IMR-90 (cell line): ENCODE results near the gene ODAD3. TPM values are rescaled to one million over a fixed set of nuclear protein-coding genes. Genes with fewer than 3 reads are reported as not detected.

Source experiments
- ATAC-seq: fragments of 200-7000 bp; cut with Tn5 transposase; 2 replicates; pipeline ENCODE4 v1.9.1; 2020; ENCODE audit warnings: low read depth, mild to moderate bottlenecking, moderate library complexity
- BruUV-seq: library from RNA; stranded (reverse); fragments of 400-500 nt; replicated peaks from 2 replicates; lab custom pipeline; 2021; lab: Mats Ljungman, UMichigan
- CTCF ChIA-PET: fragments of 300-600 bp; formaldehyde crosslinking; extraction: SDS; loops from one replicate; lab custom pipeline; 2021; ENCODE audit warnings: antibody characterized with exemption; lab: Yijun Ruan, JAX
- POLR2A ChIA-PET: fragments of 300-600 bp; sonication (Branson Sonifier 250); formaldehyde crosslinking; loops from one replicate; lab custom pipeline; 2022; ENCODE audit warnings: antibody characterized with exemption; ENCODE audit not compliant: unreplicated experiment; lab: Charles Lee
- DNase-seq: peaks from one replicate; pipeline ENCODE4 v3.0.0; 2013
- H2AFZ ChIP-seq: replicated peaks from 2 replicates; pipeline ENCODE3; 2013; ENCODE audit warnings: low read length, mild to moderate bottlenecking; ENCODE audit not compliant: poor library complexity
- H2AK5ac ChIP-seq: 2 replicates; pipeline ENCODE4 v1.6.1; 2013; ENCODE audit warnings: low read depth, low read length, inconsistent platforms
- H2AK9ac ChIP-seq: replicated peaks from 2 replicates; pipeline ENCODE3; 2013; ENCODE audit warnings: mild to moderate bottlenecking, low read depth, low read length, moderate library complexity; ENCODE audit not compliant: poor library complexity
- H2BK120ac ChIP-seq: 2 replicates; pipeline ENCODE4 v1.6.1; 2013; ENCODE audit warnings: low read depth, low read length, inconsistent platforms
- H2BK15ac ChIP-seq: 3 replicates; pipeline ENCODE4 v1.6.1; 2013; ENCODE audit warnings: low read depth, low read length, inconsistent platforms
- H2BK20ac ChIP-seq: 2 replicates; pipeline ENCODE4 v1.6.1; 2013; ENCODE audit warnings: low read depth, mild to moderate bottlenecking, inconsistent platforms, low read length, moderate library complexity
- H2BK5ac ChIP-seq: 2 replicates; pipeline ENCODE4 v1.6.1; 2013; ENCODE audit warnings: mild to moderate bottlenecking, low read depth, low read length, inconsistent platforms; ENCODE audit not compliant: poor library complexity, severe bottlenecking
- H3K14ac ChIP-seq: replicated peaks from 2 replicates; pipeline ENCODE4 v1.6.1; 2013; ENCODE audit warnings: low read depth, low read length, inconsistent platforms
- H3K18ac ChIP-seq: 2 replicates; pipeline ENCODE4 v1.6.1; 2013; ENCODE audit warnings: low read depth, low read length, control low read depth
- H3K23ac ChIP-seq: 2 replicates; pipeline ENCODE4 v1.6.1; 2013; ENCODE audit warnings: low read depth, low read length, inconsistent platforms
- H3K27ac ChIP-seq: 2 replicates; pipeline ENCODE4 v1.5.1; 2013; ENCODE audit warnings: mild to moderate bottlenecking, control low read depth, low read length; ENCODE audit not compliant: insufficient read depth
- H3K27me3 ChIP-seq: 2 replicates; pipeline ENCODE4 v1.6.1; 2013; ENCODE audit warnings: low read length; ENCODE audit not compliant: control insufficient read depth, insufficient read depth
- H3K36me3 ChIP-seq: 2 replicates; pipeline ENCODE4 v1.6.1; 2013; ENCODE audit warnings: low read length, mixed read lengths; ENCODE audit not compliant: control insufficient read depth, insufficient read depth
- H3K4ac ChIP-seq: 2 replicates; pipeline ENCODE4 v1.6.1; 2013; ENCODE audit warnings: low read depth, low read length, inconsistent platforms
- H3K4me1 ChIP-seq: 2 replicates; pipeline ENCODE4 v1.6.1; 2013; ENCODE audit warnings: low read length, mixed read lengths; ENCODE audit not compliant: control insufficient read depth, insufficient read depth
- H3K4me2 ChIP-seq: 2 replicates; pipeline ENCODE4 v1.6.1; 2013; ENCODE audit warnings: low read depth, mild to moderate bottlenecking, control low read depth, low read length, moderate library complexity
- H3K4me3 ChIP-seq: 2 replicates; pipeline ENCODE4 v1.5.1; 2013; ENCODE audit warnings: low read depth, mild to moderate bottlenecking, control low read depth, low read length, moderate library complexity; ENCODE audit not compliant: insufficient read depth
- H3K56ac ChIP-seq: 2 replicates; pipeline ENCODE4 v1.6.1; 2013; ENCODE audit warnings: low read length, inconsistent platforms; ENCODE audit not compliant: insufficient read depth; ENCODE audit errors: extremely low read depth
- H3K79me1 ChIP-seq, 2 experiments: 2 replicates each; pipeline ENCODE4 v1.6.1; 2013; ENCODE audit warnings: low read length in 2 of 2, inconsistent platforms in 1 of 2, low read depth in 1 of 2
- H3K9ac ChIP-seq: 2 replicates; pipeline ENCODE4 v1.6.1; 2013; ENCODE audit warnings: low read depth, low read length, control low read depth
- H3K9me1 ChIP-seq: 2 replicates; pipeline ENCODE4 v1.6.1; 2013; ENCODE audit warnings: low read length, inconsistent platforms; ENCODE audit not compliant: insufficient read depth
- H3K9me3 ChIP-seq: 2 replicates; pipeline ENCODE4 v1.6.1; 2013; ENCODE audit warnings: low read length; ENCODE audit not compliant: control insufficient read depth, insufficient read depth
- H4K20me1 ChIP-seq: 2 replicates; pipeline ENCODE4 v1.6.1; 2013; ENCODE audit warnings: low read length, inconsistent platforms; ENCODE audit not compliant: insufficient read depth
- H4K5ac ChIP-seq: 2 replicates; pipeline ENCODE4 v1.6.1; 2013; ENCODE audit warnings: mild to moderate bottlenecking, low read depth, low read length, control low read depth
- H4K8ac ChIP-seq, 2 experiments: 2 replicates each; pipeline ENCODE4 v1.6.1; 2013; ENCODE audit warnings: low read depth in 2 of 2, low read length in 2 of 2, control low read depth in 1 of 2, inconsistent platforms in 1 of 2
- H4K91ac ChIP-seq: 2 replicates; pipeline ENCODE4 v1.6.1; 2013; ENCODE audit warnings: low read depth, low read length, inconsistent platforms; ENCODE audit not compliant: insufficient read depth
- BHLHE40 ChIP-seq: fragments of 150-350 bp; IDR thresholded peaks from 2 replicates; pipeline ENCODE4 v1.6.1; 2016; ENCODE audit warnings: mild to moderate bottlenecking, low read depth, low read length
- CEBPB ChIP-seq: IDR thresholded peaks from 2 replicates; pipeline ENCODE4 v1.6.1; 2012; ENCODE audit warnings: low read depth, low read length, improper control_type of control experiment
- CTCF ChIP-seq: conservative IDR thresholded peaks from 2 replicates; pipeline ENCODE4 v1.5.1; 2012; ENCODE audit warnings: mild to moderate bottlenecking, low read depth, low read length, improper control_type of control experiment
- ELK1 ChIP-seq: fragments of 150-350 bp; IDR thresholded peaks from 2 replicates; pipeline ENCODE4 v1.6.1; 2016; ENCODE audit warnings: low read depth, mild to moderate bottlenecking, low read length, moderate library complexity, borderline replicate concordance
- FOS ChIP-seq: fragments of 150-350 bp; IDR thresholded peaks from 2 replicates; pipeline ENCODE4 v1.6.1; 2016; ENCODE audit warnings: low read depth, low read length
- MAFK ChIP-seq: IDR thresholded peaks from 2 replicates; pipeline ENCODE4 v1.6.1; 2012; ENCODE audit warnings: low read depth, low read length, improper control_type of control experiment
- MAZ ChIP-seq: IDR thresholded peaks from 2 replicates; pipeline ENCODE4 v1.6.1; 2012; ENCODE audit warnings: low read depth, mild to moderate bottlenecking, low read length, improper control_type of control experiment, moderate library complexity, borderline replicate concordance
- MXI1 ChIP-seq: IDR thresholded peaks from 2 replicates; pipeline ENCODE4 v1.6.1; 2012; ENCODE audit warnings: low read depth, mild to moderate bottlenecking, low read length, moderate library complexity, borderline replicate concordance
- NFE2L2 ChIP-seq: fragments of 150-350 bp; IDR thresholded peaks from 2 replicates; pipeline ENCODE4 v1.6.1; 2016; ENCODE audit warnings: low read depth, mild to moderate bottlenecking, low read length
- POLR2A ChIP-seq: IDR thresholded peaks from 2 replicates; pipeline ENCODE4 v1.6.1; 2012; ENCODE audit warnings: mild to moderate bottlenecking, low read depth, low read length
- RAD21 ChIP-seq: IDR thresholded peaks from 2 replicates; pipeline ENCODE4 v1.6.1; 2012; ENCODE audit warnings: low read length, improper control_type of control experiment
- RCOR1 ChIP-seq: IDR thresholded peaks from 2 replicates; pipeline ENCODE4 v1.6.1; 2012; ENCODE audit warnings: mild to moderate bottlenecking, low read length, improper control_type of control experiment; ENCODE audit not compliant: insufficient replicate concordance
- RFX5 ChIP-seq: IDR thresholded peaks from 2 replicates; pipeline ENCODE4 v1.8.0; 2012; ENCODE audit warnings: low read depth, mild to moderate bottlenecking, low read length, moderate library complexity
- SMC3 ChIP-seq: fragments of 150-350 bp; IDR thresholded peaks from 2 replicates; pipeline ENCODE4 v1.6.1; 2016; ENCODE audit warnings: low read depth, mild to moderate bottlenecking, antibody characterized with exemption, low read length, moderate library complexity
- USF2 ChIP-seq: fragments of 150-350 bp; IDR thresholded peaks from 2 replicates; pipeline ENCODE4 v1.6.1; 2017; ENCODE audit warnings: mild to moderate bottlenecking, antibody characterized with exemption, low read length, low read depth
- WGBS, 2 experiments: methylation state at CpG; one replicate each; pipeline versions ENCODE4 v1.1.5 to v1.1.7; 2013; ENCODE audit warnings: missing lambda C conversion rate in 2 of 2; ENCODE audit not compliant: insufficient read length in 1 of 2; ENCODE audit errors: extremely low coverage in 2 of 2; 5-methylcytosine and 5-hydroxymethylcytosine counted together
- dilution Hi-C: fragments of 300-500 bp; cut with HindIII; formaldehyde crosslinking; loops from one replicate; pipeline ENCODE4 v1.14.3; 2018; ENCODE audit warnings: low sequenced_read_pairs; ENCODE audit not compliant: unreplicated experiment
- in situ Hi-C: fragments of 300-500 bp; cut with MboI; formaldehyde crosslinking; loops from 3 replicates; pipeline ENCODE4 v1.14.3; 2019; ENCODE audit warnings: low sequenced_read_pairs, inconsistent platforms, mixed read lengths
- intact Hi-C: fragments of 100-400 bp; cut with micrococcal nuclease; formaldehyde crosslinking; loops from 2 replicates; pipeline ENCODE4 v1.10.0; 2022
- polyA plus RNA-seq, 3 experiments: library from polyadenylated mRNA; depleted of rRNA; stranded (reverse); fragments of >200 nt; gene quantifications; 2 replicates each; pipeline ENCODE4 v1.2.3, GENCODE V29; 2012; ENCODE audit warnings: low replicate concordance in 1 of 3
- total RNA-seq: library from RNA; depleted of rRNA; stranded (reverse); fragments of >200 nt; gene quantifications from 2 replicates; pipeline ENCODE4 v1.2.3, GENCODE V29; 2012

The ODAD3 gene
- total and polyA plus RNA-seq, 2 of the 4 experiments (the other 2 are of a cell fraction) = under 0.01 to 0.44 TPM

- Histone ChIP-seq H2BK20ac (peak overlapping the region; percentile 62; the same call in 1 of the 2 replicates), H2BK120ac (peak overlapping the region; percentile 43; the same call in 1 of the 2 replicates), H2AK5ac (peak overlapping the region; percentile 93; the same call in 1 of the 2 replicates), H3K23ac (no peak overlapping the region), H3K79me1 (peaks cover 8 to 41% of the 10 kb centered on the region in 2 experiments), H3K4me2 (peak overlapping the region; percentile 42; the same call in 1 of the 2 replicates), H3K4me3 (no peak overlapping the region), H2AFZ (peak overlapping the region; percentile 12), H3K9ac (peak overlapping the region; percentile 19; the same call in 1 of the 2 replicates), H4K8ac (peak overlapping the region in 1 of 2 experiments; percentile 64; a peak in 1 of 4 replicates), H3K4ac (peak overlapping the region; percentile 80), H4K91ac (peak overlapping the region; percentile 61; the same call in 1 of the 2 replicates), H3K18ac (0 out of 2 replicates have a peak overlapping the region, but pooled peaks have one; percentile 3), H3K9me3 (no peaks in the 10 kb centered on the region), H3K9me1 (peaks cover 37% of the 10 kb centered on the region), H4K5ac (peak overlapping the region; percentile 22; the same call in 1 of the 2 replicates), H3K4me1 (peaks cover 25% of the 10 kb centered on the region), H2AK9ac (peak overlapping the region; percentile 92), H4K20me1 (peaks cover 11% of the 10 kb centered on the region; the same call in 1 of the 2 replicates), H3K27ac (peak overlapping the region; percentile 75), H3K36me3 (no peaks in the 10 kb centered on the region), H3K56ac (no peak overlapping the region), H2BK15ac (no peak overlapping the region), H3K14ac (peak overlapping the region; percentile 80; the same call in 1 of the 2 replicates), H2BK5ac (peak overlapping the region; percentile 78), H3K27me3 (no peaks in the 10 kb centered on the region; the same call in 1 of the 2 replicates)
- WGBS, 2 experiments = 87% methylated on average over 3 of the region's 3 CpGs; no CpG with 5 or more reads in 1 of the 2 experiments
- intact Hi-C loops (no loop called here), in situ Hi-C loops (no loop called here), dilution Hi-C loops (no loop called here)
- DNase-seq = peak; percentile 37
- TF ChIP-seq ELK1 (no peak), MAFK (no peak), CTCF (no peak), RCOR1 (no peak), BHLHE40 (no peak), RAD21 (no peak), CEBPB (no peak), MAZ (no peak), NFE2L2 (no peak), FOS (no peak), POLR2A (no peak), MXI1 (no peak), USF2 (no peak), SMC3 (no peak), RFX5 (no peak)
- ATAC-seq = no peak
- BruUV-seq = no TSS peak
- ChIA-PET CTCF (interaction anchor here (1.2 kb wide), 1 partner anchor 84 kb away, joined by 5 read pairs; no protein-coding TSS in a partner anchor), POLR2A (no interaction called here)
Measured at GRCh38 chr19:11377756-11378155, 57.2 kb downstream of the ODAD3 start.
